HFF-Myc (cell line): ENCODE data around the gene SLC46A2.

Experiments used
- DNase-seq: peaks from one replicate; pipeline ENCODE4 v3.0.0-alpha.2; 2011; ENCODE audit warnings: low read depth; ENCODE audit errors: extremely low read depth
- H3K4me3 ChIP-seq: replicated peaks from 2 replicates; pipeline ENCODE4 v1.5.1; 2011; ENCODE audit warnings: low read depth, mild to moderate bottlenecking, control low read depth, low read length
- TF ChIP-seq, protein P1 (sequence below): IDR thresholded peaks from 2 replicates; pipeline ENCODE4 v1.5.1; 2012; ENCODE audit warnings: mild to moderate bottlenecking, low read depth, low read length, control low read depth; ENCODE audit errors: missing control alignments

Gene SLC46A2

GRCh38 chr9:112900901-112901300 is 10.2 kb upstream of the SLC46A2 start:
- no peak overlapping the region for H3K4me3 ChIP-seq
- TF ChIP-seq, protein P1, sequence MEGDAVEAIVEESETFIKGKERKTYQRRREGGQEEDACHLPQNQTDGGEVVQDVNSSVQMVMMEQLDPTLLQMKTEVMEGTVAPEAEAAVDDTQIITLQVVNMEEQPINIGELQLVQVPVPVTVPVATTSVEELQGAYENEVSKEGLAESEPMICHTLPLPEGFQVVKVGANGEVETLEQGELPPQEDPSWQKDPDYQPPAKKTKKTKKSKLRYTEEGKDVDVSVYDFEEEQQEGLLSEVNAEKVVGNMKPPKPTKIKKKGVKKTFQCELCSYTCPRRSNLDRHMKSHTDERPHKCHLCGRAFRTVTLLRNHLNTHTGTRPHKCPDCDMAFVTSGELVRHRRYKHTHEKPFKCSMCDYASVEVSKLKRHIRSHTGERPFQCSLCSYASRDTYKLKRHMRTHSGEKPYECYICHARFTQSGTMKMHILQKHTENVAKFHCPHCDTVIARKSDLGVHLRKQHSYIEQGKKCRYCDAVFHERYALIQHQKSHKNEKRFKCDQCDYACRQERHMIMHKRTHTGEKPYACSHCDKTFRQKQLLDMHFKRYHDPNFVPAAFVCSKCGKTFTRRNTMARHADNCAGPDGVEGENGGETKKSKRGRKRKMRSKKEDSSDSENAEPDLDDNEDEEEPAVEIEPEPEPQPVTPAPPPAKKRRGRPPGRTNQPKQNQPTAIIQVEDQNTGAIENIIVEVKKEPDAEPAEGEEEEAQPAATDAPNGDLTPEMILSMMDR: no peak
- no peak for DNase-seq

- no peak overlapping the region for H3K4me3 ChIP-seq
- no peak for DNase-seq
- TF ChIP-seq, protein P1: no peak
Measured at GRCh38 chr9:112900488-112900887, 9.8 kb upstream of the SLC46A2 start.

DNA sequence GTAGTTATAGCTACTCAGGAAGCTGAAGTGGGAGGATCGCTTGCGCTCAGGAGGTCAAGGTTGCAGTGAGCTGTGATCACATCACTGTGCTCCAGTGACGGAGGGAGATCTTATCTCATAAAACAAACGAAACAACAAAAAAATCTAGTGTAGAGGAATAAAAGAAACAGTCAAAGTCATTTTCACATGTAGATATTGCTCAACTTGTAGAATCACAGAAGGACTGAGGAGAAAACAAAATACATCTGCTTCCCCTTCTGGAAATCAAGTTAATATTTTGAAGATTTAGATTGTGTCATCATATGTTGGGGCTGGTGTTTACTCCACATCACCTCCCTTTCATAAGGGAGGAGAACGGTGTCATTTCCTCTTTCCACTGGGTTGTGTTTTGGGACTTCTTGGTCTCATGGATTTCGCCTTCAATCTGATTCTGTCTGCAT is 8.2 kb upstream of the SLC46A2 start:
- TF ChIP-seq, protein P1: no peak
- no peak for DNase-seq
- H3K4me3 ChIP-seq: no peak overlapping the region

GRCh38 chr9:112896131-112896530 is 5.5 kb upstream of the SLC46A2 start:
- no peak overlapping the region for H3K4me3 ChIP-seq
- TF ChIP-seq, protein P1: no peak
- no peak for DNase-seq

- TF ChIP-seq, protein P1: no peak
- no peak overlapping the region for H3K4me3 ChIP-seq
- no peak for DNase-seq
Measured at GRCh38 chr9:112894699-112895098, 4.0 kb upstream of the SLC46A2 start.

DNA sequence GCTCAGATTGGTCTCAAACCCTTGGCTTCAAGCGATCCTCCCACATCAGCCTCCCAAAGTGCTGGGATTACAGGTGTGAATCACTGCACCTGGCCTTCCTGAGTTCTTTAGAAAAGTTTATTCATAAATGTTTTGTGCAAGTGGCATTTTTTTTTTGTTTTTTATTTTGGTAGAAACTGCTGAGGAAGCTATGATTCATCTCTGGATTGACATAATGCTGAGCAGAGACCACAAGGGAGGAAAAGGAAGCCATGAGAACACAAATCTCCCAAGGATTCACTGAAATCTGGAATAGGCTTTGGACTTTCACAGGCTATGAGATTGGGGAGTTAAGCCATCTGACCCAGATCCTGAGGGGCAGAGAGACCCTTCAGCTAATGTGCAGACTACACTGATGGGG is 3.4 kb upstream of the SLC46A2 start:
- no peak for DNase-seq

GRCh38 chr9:112892981-112893380 is 2.3 kb upstream of the SLC46A2 start:
- no peak overlapping the region for H3K4me3 ChIP-seq
- no peak for DNase-seq
- TF ChIP-seq, protein P1: no peak

More for the DNA sequence above, 3.4 kb upstream of the SLC46A2 start:
- H3K4me3 ChIP-seq: no peak overlapping the region
- TF ChIP-seq, protein P1: no peak
